ENCODE results near the gene PRKD2. TPM values are rescaled to one million over a fixed set of nuclear protein-coding genes. Genes with fewer than 3 reads are reported as not detected.
"Not testable (repeated sequence)": the region's sequence is repeated elsewhere in the genome, so short reads cannot be mapped to it uniquely, and the experiment has no call there.

Gene PRKD2
- total RNA-seq = 15.6 and 29.5 TPM in 2 replicates
- 37.9 and 48.5 TPM in 2 replicates for polyA plus RNA-seq

DNA sequence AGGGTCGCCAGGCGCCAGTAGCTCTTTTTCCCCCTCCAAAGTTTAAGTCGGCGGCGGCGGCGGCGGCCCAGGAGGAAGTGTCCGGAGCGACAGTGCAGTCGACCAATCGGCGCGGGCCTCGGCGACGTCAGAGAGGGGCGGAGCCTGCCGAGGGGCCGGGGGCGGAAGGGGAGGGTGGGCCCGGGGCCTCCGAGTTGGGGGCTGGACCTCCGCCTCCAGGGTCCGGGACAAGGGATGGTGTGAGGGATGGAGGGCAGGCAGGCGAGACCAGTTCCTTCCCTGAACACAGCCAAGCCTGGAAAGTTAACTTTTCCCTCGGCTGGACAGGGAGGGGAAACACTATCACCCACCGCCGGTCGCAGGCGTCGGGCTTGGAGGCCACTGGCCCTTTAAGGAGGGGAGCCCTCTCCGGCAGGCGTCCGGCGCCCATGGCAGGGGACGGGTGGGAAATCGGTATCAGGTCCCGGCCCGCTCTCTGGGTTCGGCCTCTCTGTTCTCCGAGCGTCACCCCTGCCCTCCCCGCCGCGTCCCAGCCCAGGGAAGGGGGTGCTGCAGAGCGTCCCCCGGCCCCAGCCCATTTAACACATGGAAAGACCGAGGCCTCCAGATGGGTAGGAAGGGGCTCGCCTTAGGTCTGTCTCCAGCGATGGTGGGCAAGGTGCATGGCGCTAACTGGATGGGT is at the start of gene PRKD2:
Gene PRKD2 (minus strand): TSS at position 81 of the 682 bp plus-strand sequence. CDS start 744 bp downstream, outside the sequence.
- Histone ChIP-seq H2AFZ (peak within 1 kb of the TSS; percentile 89), H4K20me1 (ENCODE audit: insufficient read depth, poor library complexity, severe bottlenecking) (no peaks in the 10 kb centered on the region), H3K9me2 (replicated peaks; ENCODE audit: insufficient read depth) (no peaks in the 10 kb centered on the region), H3K4me2 (peak within 1 kb of the TSS; percentile 90), H3K36me3 (replicated peaks; ENCODE audit: insufficient read depth, low read depth) (no peaks in the 10 kb centered on the region), H3K4me3 (peak within 1 kb of the TSS; percentile 94), H3K27ac (peak within 1 kb of the TSS; percentile 95), H3K27me3 (no peaks in the 10 kb centered on the region), H3K79me2 (peaks cover 40% of the 10 kb centered on the region), H3K4me1 (ENCODE audit: insufficient read depth) (peaks cover 11% of the 10 kb centered on the region), H3K9me3 (ENCODE audit: low read depth) (no peaks in the 10 kb centered on the region)
- 4% methylated on average over 44 of the region's 52 CpGs for WGBS (ENCODE audit: low lambda C conversion rate, missing lambda C conversion rate)
- DNase-seq (ENCODE audit: low spot score) = peak; percentile 93
- TF ChIP-seq EZH2 (IDR thresholded peaks at IDR 0.05; ENCODE audit: borderline replicate concordance) (no peak), CTCF (IDR thresholded peaks at IDR 0.05; ENCODE audit: poor library complexity) (no peak), EZH2phosphoT487 (IDR thresholded peaks at IDR 0.05; ENCODE audit: low read depth, severe bottlenecking, unreplicated experiment) (no peak)

DNA sequence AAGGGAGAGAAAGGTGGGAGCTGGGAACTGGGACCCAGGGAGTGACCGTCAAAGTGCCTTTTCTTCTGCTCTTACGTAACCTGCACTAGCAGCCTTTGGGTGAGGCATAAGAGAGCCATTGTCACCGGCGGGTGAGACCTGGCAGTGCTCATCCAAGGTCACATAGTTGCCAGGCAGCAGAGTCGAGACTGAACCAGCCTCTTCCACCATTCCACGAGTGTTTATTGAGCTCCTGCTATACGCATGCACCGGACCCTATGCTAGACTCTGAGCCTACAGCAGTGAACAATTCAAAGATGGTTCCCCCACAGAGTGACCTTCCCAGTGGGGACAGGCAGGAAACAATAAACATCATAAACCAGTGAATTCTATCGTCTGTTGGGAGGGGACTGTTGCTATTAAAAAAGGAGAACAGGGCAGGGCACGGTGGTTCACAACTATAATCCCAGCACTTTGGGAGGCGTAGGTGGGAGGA is 47.9 kb upstream of the PRKD2 start:
- no peak for TF ChIP-seq EZH2 (IDR thresholded peaks at IDR 0.05; ENCODE audit: borderline replicate concordance)
- H3K27ac ChIP-seq = peak overlapping the region; percentile 63
- no peaks in the 10 kb centered on the region for H4K20me1 ChIP-seq (ENCODE audit: insufficient read depth, poor library complexity, severe bottlenecking)
- H3K4me3 ChIP-seq = no peak overlapping the region
- no peak overlapping the region for H3K4me2 ChIP-seq
- H3K79me2 ChIP-seq = no peaks in the 10 kb centered on the region
- peaks cover 13% of the 10 kb centered on the region for H3K4me1 ChIP-seq (ENCODE audit: insufficient read depth)
- H2AFZ ChIP-seq = no peak overlapping the region
- 62% methylated on average over 11 of the region's 11 CpGs for WGBS (ENCODE audit: low lambda C conversion rate, missing lambda C conversion rate)
- H3K27me3 ChIP-seq = no peaks in the 10 kb centered on the region
- no peaks in the 10 kb centered on the region for H3K9me2 ChIP-seq (replicated peaks; ENCODE audit: insufficient read depth)
- H3K9me3 ChIP-seq (ENCODE audit: low read depth) = no peaks in the 10 kb centered on the region
- no peak for DNase-seq (ENCODE audit: low spot score)
- no peaks in the 10 kb centered on the region for H3K36me3 ChIP-seq (replicated peaks; ENCODE audit: insufficient read depth, low read depth)

- H3K27ac ChIP-seq = no peak overlapping the region
- no peaks in the 10 kb centered on the region for H3K36me3 ChIP-seq (replicated peaks; ENCODE audit: insufficient read depth, low read depth)
- H4K20me1 ChIP-seq (ENCODE audit: insufficient read depth, poor library complexity, severe bottlenecking) = no peaks in the 10 kb centered on the region
- H3K4me1 ChIP-seq (ENCODE audit: insufficient read depth) = no peaks in the 10 kb centered on the region
- no peak overlapping the region for H3K4me3 ChIP-seq
- no peaks in the 10 kb centered on the region for H3K9me3 ChIP-seq (ENCODE audit: low read depth)
- TF ChIP-seq EZH2phosphoT487 (IDR thresholded peaks at IDR 0.05; ENCODE audit: low read depth, severe bottlenecking, unreplicated experiment) (no peak), EZH2 (IDR thresholded peaks at IDR 0.05; ENCODE audit: borderline replicate concordance) (no peak), CTCF (IDR thresholded peaks at IDR 0.05; ENCODE audit: poor library complexity) (no peak)
- no peak overlapping the region for H3K4me2 ChIP-seq
- no peak overlapping the region for H2AFZ ChIP-seq
- no peaks in the 10 kb centered on the region for H3K27me3 ChIP-seq
- WGBS (ENCODE audit: low lambda C conversion rate, missing lambda C conversion rate) = 88% methylated on average over 6 of the region's 6 CpGs
- H3K9me2 ChIP-seq (replicated peaks; ENCODE audit: insufficient read depth) = no peaks in the 10 kb centered on the region
- DNase-seq (ENCODE audit: low spot score) = no peak
- peaks cover 4% of the 10 kb centered on the region for H3K79me2 ChIP-seq
Measured at GRCh38 chr19:46762245-46762890, 45.5 kb upstream of the PRKD2 start.

DNA sequence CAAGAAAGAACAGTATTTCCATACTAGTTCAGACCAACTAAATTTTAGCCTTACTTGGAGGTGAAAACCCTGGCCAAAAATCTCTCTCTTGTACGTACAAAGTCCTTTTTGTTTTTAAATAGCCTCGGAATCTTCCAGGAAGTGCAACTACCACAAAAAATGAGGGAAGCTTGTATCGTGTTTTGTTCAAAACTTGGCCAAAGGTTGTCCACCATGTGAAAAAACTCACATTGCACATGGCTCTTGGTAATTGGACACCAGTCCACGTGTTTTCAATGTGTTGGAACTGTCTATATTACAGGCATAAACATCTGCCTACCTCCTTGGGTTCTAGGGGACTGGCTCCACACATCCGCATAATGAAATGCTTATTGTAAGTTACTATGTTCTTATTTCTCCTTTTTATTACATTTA is 44.5 kb upstream of the PRKD2 start:
- Histone ChIP-seq H3K27me3 (no peaks in the 10 kb centered on the region), H3K4me2 (no peak overlapping the region)
- 62% methylated on average over 5 of the region's 5 CpGs for WGBS (ENCODE audit: low lambda C conversion rate, missing lambda C conversion rate)

GRCh38 chr19:46760897-46761296 is 44.0 kb upstream of the PRKD2 start:
- not testable (repeated sequence) for H4K20me1 ChIP-seq (ENCODE audit: insufficient read depth, poor library complexity, severe bottlenecking); H3K27me3 ChIP-seq; H3K79me2 ChIP-seq; H2AFZ ChIP-seq; H3K4me1 ChIP-seq (ENCODE audit: insufficient read depth); H3K4me2 ChIP-seq; H3K9me3 ChIP-seq (ENCODE audit: low read depth); H3K9me2 ChIP-seq (replicated peaks; ENCODE audit: insufficient read depth); DNase-seq (ENCODE audit: low spot score); H3K4me3 ChIP-seq; H3K36me3 ChIP-seq (replicated peaks; ENCODE audit: insufficient read depth, low read depth)
- peak overlapping the region; percentile 3 for H3K27ac ChIP-seq
- 87% methylated on average over 4 of the region's 4 CpGs for WGBS (ENCODE audit: low lambda C conversion rate, missing lambda C conversion rate)

More for the DNA sequence above, 44.5 kb upstream of the PRKD2 start:
- no peak for DNase-seq (ENCODE audit: low spot score)
- peaks cover 4% of the 10 kb centered on the region for H3K79me2 ChIP-seq
- peak overlapping the region; percentile 3 for H3K27ac ChIP-seq
- H2AFZ ChIP-seq = no peak overlapping the region
- no peaks in the 10 kb centered on the region for H3K4me1 ChIP-seq (ENCODE audit: insufficient read depth)
- no peaks in the 10 kb centered on the region for H4K20me1 ChIP-seq (ENCODE audit: insufficient read depth, poor library complexity, severe bottlenecking)
- H3K36me3 ChIP-seq (replicated peaks; ENCODE audit: insufficient read depth, low read depth) = no peaks in the 10 kb centered on the region
- H3K9me3 ChIP-seq (ENCODE audit: low read depth) = no peaks in the 10 kb centered on the region
- H3K4me3 ChIP-seq = no peak overlapping the region
- TF ChIP-seq CTCF (IDR thresholded peaks at IDR 0.05; ENCODE audit: poor library complexity) = no peak
- TF ChIP-seq EZH2phosphoT487 (IDR thresholded peaks at IDR 0.05; ENCODE audit: low read depth, severe bottlenecking, unreplicated experiment) = no peak
- TF ChIP-seq EZH2 (IDR thresholded peaks at IDR 0.05; ENCODE audit: borderline replicate concordance) = no peak
- H3K9me2 ChIP-seq (replicated peaks; ENCODE audit: insufficient read depth) = no peaks in the 10 kb centered on the region
